HUES64 (cell line): Measurements from ENCODE around the gene IGSF21.
"Not testable (repeated sequence)": the region's sequence is repeated elsewhere in the genome, so short reads cannot be mapped to it uniquely, and the experiment has no call there.

ENCODE experiments used
- H3K27ac ChIP-seq: 2 replicates; pipeline ENCODE4 v1.7.0; 2013; ENCODE audit warnings: low read depth, low read length, inconsistent platforms
- H3K27me3 ChIP-seq: 2 replicates; pipeline ENCODE4 v1.6.1; 2013; ENCODE audit warnings: mild to moderate bottlenecking, low read length; ENCODE audit not compliant: insufficient read depth
- H3K36me3 ChIP-seq: 2 replicates; pipeline ENCODE4 v1.6.1; 2013; ENCODE audit warnings: mild to moderate bottlenecking, low read length; ENCODE audit not compliant: insufficient read depth
- H3K4me1 ChIP-seq: 2 replicates; pipeline ENCODE4 v1.6.1; 2013; ENCODE audit warnings: mild to moderate bottlenecking, low read length, moderate library complexity; ENCODE audit not compliant: insufficient read depth
- H3K4me3 ChIP-seq: 2 replicates; pipeline ENCODE4 v1.5.1; 2013; ENCODE audit warnings: mild to moderate bottlenecking, low read length, moderate library complexity
- H3K9ac ChIP-seq: 2 replicates; pipeline ENCODE4 v1.6.1; 2013; ENCODE audit warnings: mild to moderate bottlenecking, low read depth, low read length
- H3K9me3 ChIP-seq: 2 replicates; pipeline ENCODE4 v1.6.1; 2013; ENCODE audit warnings: low read depth, low read length; ENCODE audit not compliant: insufficient read depth
- WGBS: fragments of 150-250, 120-280 bp; methylation state at CpG from one replicate; pipeline ENCODE4 v1.1.7; 2013; ENCODE audit warnings: missing lambda C conversion rate; 5-methylcytosine and 5-hydroxymethylcytosine counted together

IGSF21 gene

GRCh38 chr1:18410407-18410806 lies 302.8 kb downstream of the IGSF21 start:
- 40% methylated on average over 13 of the region's 13 CpGs for WGBS
- Histone ChIP-seq H3K27ac (peak overlapping the region; percentile 59), H3K27me3 (no peaks in the 10 kb centered on the region), H3K4me1 (peaks cover 22% of the 10 kb centered on the region; the same call in 1 of the 2 replicates), H3K36me3 (0 out of 2 replicates have a peak, but pooled peaks cover 3% of the 10 kb centered on the region), H3K9ac (no peak overlapping the region), H3K9me3 (peaks cover 21% of the 10 kb centered on the region), H3K4me3 (no peak overlapping the region)

- no peak overlapping the region for H3K9ac ChIP-seq
- no peak overlapping the region for H3K27ac ChIP-seq
- 0 out of 2 replicates have a peak, but pooled peaks cover 3% of the 10 kb centered on the region for H3K36me3 ChIP-seq
- H3K4me1 ChIP-seq, result peaks cover 22% of the 10 kb centered on the region; the same call in 1 of the 2 replicates
- no peaks in the 10 kb centered on the region for H3K27me3 ChIP-seq
- no peak overlapping the region for H3K4me3 ChIP-seq
- WGBS, result 88% methylated on average over 2 of the region's 2 CpGs
- peaks cover 21% of the 10 kb centered on the region for H3K9me3 ChIP-seq
Measured at GRCh38 chr1:18411321-18411720, 303.7 kb downstream of the IGSF21 start.

- H3K27ac ChIP-seq, result no peak overlapping the region
- 94% methylated on average over 7 of the region's 8 CpGs for WGBS
Measured at GRCh38 chr1:18411820-18412641, 304.4 kb downstream of the IGSF21 start.

GRCh38 chr1:18412882-18413353 lies 305.3 kb downstream of the IGSF21 start:
- Histone ChIP-seq H3K27ac (no peak overlapping the region), H3K9ac (no peak overlapping the region), H3K4me3 (no peak overlapping the region), H3K27me3 (no peaks in the 10 kb centered on the region), H3K4me1 (peaks cover 34% of the 10 kb centered on the region), H3K9me3 (peaks cover 21% of the 10 kb centered on the region), H3K36me3 (0 out of 2 replicates have a peak, but pooled peaks cover 3% of the 10 kb centered on the region)
- 95% methylated on average over 4 of the region's 4 CpGs for WGBS

More at GRCh38 chr1:18411820-18412641, 304.4 kb downstream of the IGSF21 start:
- H3K27me3 ChIP-seq, result no peaks in the 10 kb centered on the region
- peaks cover 21% of the 10 kb centered on the region for H3K9me3 ChIP-seq
- H3K4me3 ChIP-seq, result no peak overlapping the region
- peaks cover 29% of the 10 kb centered on the region for H3K4me1 ChIP-seq
- no peak overlapping the region for H3K9ac ChIP-seq
- 0 out of 2 replicates have a peak, but pooled peaks cover 3% of the 10 kb centered on the region for H3K36me3 ChIP-seq

- Histone ChIP-seq H3K36me3 (0 out of 2 replicates have a peak, but pooled peaks cover 3% of the 10 kb centered on the region), H3K9me3 (peaks cover 21% of the 10 kb centered on the region), H3K27ac (no peak overlapping the region), H3K4me1 (peaks cover 39% of the 10 kb centered on the region), H3K9ac (no peak overlapping the region), H3K4me3 (no peak overlapping the region), H3K27me3 (no peaks in the 10 kb centered on the region)
- WGBS, result 69% methylated on average over 11 of the region's 13 CpGs
Measured at GRCh38 chr1:18413541-18414305, 306.1 kb downstream of the IGSF21 start.

- H3K4me3 ChIP-seq, result no peak overlapping the region
- H3K9me3 ChIP-seq, result peaks cover 21% of the 10 kb centered on the region
- H3K4me1 ChIP-seq, result peaks cover 39% of the 10 kb centered on the region
- H3K36me3 ChIP-seq, result 0 out of 2 replicates have a peak, but pooled peaks cover 3% of the 10 kb centered on the region
- H3K27me3 ChIP-seq, result no peaks in the 10 kb centered on the region
- WGBS, result 90% methylated on average over 5 of the region's 5 CpGs
- H3K9ac ChIP-seq, result no peak overlapping the region
- no peak overlapping the region for H3K27ac ChIP-seq
Measured at GRCh38 chr1:18414321-18414720, 306.7 kb downstream of the IGSF21 start.

- H3K36me3 ChIP-seq, result 0 out of 2 replicates have a peak, but pooled peaks cover 3% of the 10 kb centered on the region
- peaks cover 21% of the 10 kb centered on the region for H3K9me3 ChIP-seq
- H3K9ac ChIP-seq, result no peak overlapping the region
- no peaks in the 10 kb centered on the region for H3K27me3 ChIP-seq
- H3K27ac ChIP-seq, result no peak overlapping the region
- H3K4me3 ChIP-seq, result no peak overlapping the region
- WGBS, result 94% methylated on average over 2 of the region's 2 CpGs
- H3K4me1 ChIP-seq, result peaks cover 39% of the 10 kb centered on the region
Measured at GRCh38 chr1:18414872-18415447, 307.4 kb downstream of the IGSF21 start.

GRCh38 chr1:18415448-18416027 lies 307.9 kb downstream of the IGSF21 start:
- Histone ChIP-seq H3K36me3 (0 out of 2 replicates have a peak, but pooled peaks cover 3% of the 10 kb centered on the region), H3K4me3 (no peak overlapping the region), H3K9me3 (peaks cover 21% of the 10 kb centered on the region), H3K27me3 (no peaks in the 10 kb centered on the region), H3K27ac (no peak overlapping the region; the same call in 1 of the 2 replicates), H3K9ac (no peak overlapping the region), H3K4me1 (peaks cover 41% of the 10 kb centered on the region)
- 89% methylated on average over 2 of the region's 2 CpGs for WGBS

- Histone ChIP-seq H3K9me3 (peaks cover 20% of the 10 kb centered on the region), H3K27ac (peak overlapping the region; percentile 34; the same call in 1 of the 2 replicates), H3K4me1 (peaks cover 38% of the 10 kb centered on the region)
- not testable (repeated sequence) for H3K9ac ChIP-seq, H3K36me3 ChIP-seq, H3K27me3 ChIP-seq, H3K4me3 ChIP-seq
- 93% methylated on average over 5 of the region's 5 CpGs for WGBS
Measured at GRCh38 chr1:18416126-18416525, 308.5 kb downstream of the IGSF21 start.
